K562 (cell line): ENCODE results near the gene FCGR3A. TPM values are rescaled to one million over a fixed set of nuclear protein-coding genes. Genes with fewer than 3 reads are reported as not detected.
A peak's percentile ranks its signal among the peaks of the same experiment; 100 is the strongest.

Experiments
- C11orf30 ChIP-seq: fragments of 450-650 bp; IDR thresholded peaks from 2 replicates; pipeline ENCODE4 v1.6.1; 2016; ENCODE audit warnings: low read depth, mild to moderate bottlenecking
- MAFF ChIP-seq: IDR thresholded peaks from 2 replicates; pipeline ENCODE4 v1.6.1; 2012; ENCODE audit warnings: low read length, improper control_type of control experiment
- MCM3 ChIP-seq: fragments of 450-650 bp; IDR thresholded peaks from 2 replicates; pipeline ENCODE4 v1.6.1; 2016
- RREB1 ChIP-seq: fragments of 250-450 bp; sonication (Bioruptor Pico); IDR thresholded peaks from 2 replicates; pipeline ENCODE4 v1.4.0; 2020
- ZNF140 ChIP-seq: fragments of 250-450 bp; sonication (Bioruptor Pico); IDR thresholded peaks from 2 replicates; pipeline ENCODE4 v1.8.0; 2021; ENCODE audit warnings: moderate library complexity, mild to moderate bottlenecking, inconsistent platforms
- ZNF316 ChIP-seq: fragments of 450-650 bp; IDR thresholded peaks from 2 replicates; pipeline ENCODE4 v1.6.1; 2016
- ZNF551 ChIP-seq: fragments of 250-450 bp; sonication (Bioruptor Pico); IDR thresholded peaks from 2 replicates; pipeline ENCODE4 v1.5.0; 2021; ENCODE audit warnings: mild to moderate bottlenecking, moderate library complexity
- polyA plus RNA-seq, 8 experiments: library from polyadenylated mRNA; depleted of rRNA in 4 of 8; stranded (reverse) in 5 of 8; unstranded in 3 of 8; fragments of >200 nt; fragmentation: Nextera tagmentation in 2 of 8; fragmentation: Illumina TruSeq in 1 of 8; extraction: Ambion mirVana in 2 of 8; extraction: Trizol in 1 of 8; gene quantifications; 2 replicates each; pipeline versions ENCODE4 v1.2.1 to v1.2.3, GENCODE V29; 2011 to 2014; ENCODE audit warnings: inconsistent platforms in 1 of 8, missing spikeins in 1 of 8
- total RNA-seq, 7 experiments: library from RNA; depleted of rRNA in 6 of 7; stranded (reverse); fragments of >200 nt in 6 of 7; fragmentation: Illumina TruSeq in 2 of 7; extraction: Trizol in 2 of 7; gene quantifications; 2 replicates each; pipeline versions ENCODE4 v1.2.1 to v1.2.3, GENCODE V29; 2011 to 2021; ENCODE audit warnings: low replicate concordance in 1 of 7
- TF ChIP-seq, protein P1 (sequence below): fragments of 450-650 bp; IDR thresholded peaks from 2 replicates; pipeline ENCODE4 v1.6.1; 2018; ENCODE audit warnings: mild to moderate bottlenecking, low read depth; ENCODE audit not compliant: partially characterized antibody

FCGR3A gene
- total and polyA plus RNA-seq, 9 of the 15 experiments (the other 6 are each of a cell fraction or from before 2014, with no cell fraction given): 0.04 to 0.29 (median 0.14) TPM; not detected in 3

GRCh38 chr1:161495490-161495889 lies 54.1 kb downstream of the FCGR3A start (continued):
- TF ChIP-seq RREB1 (CRISPR knock-in tag): no peak
- no peak for TF ChIP-seq MCM3
- TF ChIP-seq, protein P1, sequence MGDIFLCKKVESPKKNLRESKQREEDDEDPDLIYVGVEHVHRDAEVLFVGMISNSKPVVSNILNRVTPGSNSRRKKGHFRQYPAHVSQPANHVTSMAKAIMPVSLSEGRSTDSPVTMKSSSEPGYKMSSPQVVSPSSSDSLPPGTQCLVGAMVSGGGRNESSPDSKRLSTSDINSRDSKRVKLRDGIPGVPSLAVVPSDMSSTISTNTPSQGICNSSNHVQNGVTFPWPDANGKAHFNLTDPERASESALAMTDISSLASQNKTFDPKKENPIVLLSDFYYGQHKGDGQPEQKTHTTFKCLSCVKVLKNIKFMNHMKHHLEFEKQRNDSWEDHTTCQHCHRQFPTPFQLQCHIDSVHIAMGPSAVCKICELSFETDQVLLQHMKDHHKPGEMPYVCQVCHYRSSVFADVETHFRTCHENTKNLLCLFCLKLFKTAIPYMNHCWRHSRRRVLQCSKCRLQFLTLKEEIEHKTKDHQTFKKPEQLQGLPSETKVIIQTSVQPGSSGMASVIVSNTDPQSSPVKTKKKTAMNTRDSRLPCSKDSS: no peak
- TF ChIP-seq ZNF140 (CRISPR knock-in tag): no peak
- no peak for TF ChIP-seq ZNF551 (CRISPR knock-in tag)
- TF ChIP-seq ZNF316: peak; percentile 81
- TF ChIP-seq C11orf30: peak; percentile 57; the same call in 1 of the 2 replicates
- peak; percentile 10; the same call in 1 of the 2 replicates for TF ChIP-seq MAFF
